Activated T-cell treated with anti-CD3 and anti-CD28 coated beads, Interleukin-2, amount 50 U/mL, for 72 hours (primary cell): ENCODE data around the gene PLD3. TPM values are rescaled to one million over a fixed set of nuclear protein-coding genes. Genes with fewer than 3 reads are reported as not detected.

ENCODE experiments used
- ATAC-seq, 2 donors: fragments of 150-1000 bp; cut with Tn5 transposase; replicated peaks in 1 of 2; 2 replicates each; pipeline ENCODE4 v1.10.0; 2021; ENCODE audit warnings: moderate library complexity in 2 of 2, mild to moderate bottlenecking in 1 of 2
- DNase-seq, 2 donors: peaks; one replicate each; pipeline ENCODE4 v3.0.0; 2021 to 2022; ENCODE audit warnings: mixed read lengths in 1 of 2
- H3K27ac Mint-ChIP-seq: one replicate; pipeline ENCODE4 v1.8.0; 2022; ENCODE audit warnings: mild to moderate bottlenecking, moderate library complexity, mixed read lengths
- H3K27me3 Mint-ChIP-seq: one replicate; pipeline ENCODE4 v1.8.0; 2022; ENCODE audit warnings: low read depth, mixed read lengths
- H3K36me3 Mint-ChIP-seq, 2 donors: one replicate each; pipeline ENCODE4 v1.8.0; 2022; ENCODE audit warnings: mixed read lengths in 2 of 2, mild to moderate bottlenecking in 1 of 2; ENCODE audit not compliant: insufficient read depth in 2 of 2
- H3K4me1 Mint-ChIP-seq: one replicate; pipeline ENCODE4 v1.8.0; 2022; ENCODE audit warnings: low read depth, mixed read lengths
- H3K4me3 Mint-ChIP-seq, 2 donors: one replicate each; pipeline ENCODE4 v1.8.0; 2022; ENCODE audit warnings: mild to moderate bottlenecking in 2 of 2, mixed read lengths in 2 of 2, moderate library complexity in 2 of 2
- H3K9me3 Mint-ChIP-seq, 2 donors: one replicate each; pipeline ENCODE4 v1.8.0; 2022; ENCODE audit warnings: mixed read lengths in 2 of 2
- total RNA-seq, 2 donors: library from RNA; stranded (reverse); gene quantifications; one replicate each; pipeline ENCODE4 v1.2.3, GENCODE V29; 2022

The PLD3 gene, protein sequence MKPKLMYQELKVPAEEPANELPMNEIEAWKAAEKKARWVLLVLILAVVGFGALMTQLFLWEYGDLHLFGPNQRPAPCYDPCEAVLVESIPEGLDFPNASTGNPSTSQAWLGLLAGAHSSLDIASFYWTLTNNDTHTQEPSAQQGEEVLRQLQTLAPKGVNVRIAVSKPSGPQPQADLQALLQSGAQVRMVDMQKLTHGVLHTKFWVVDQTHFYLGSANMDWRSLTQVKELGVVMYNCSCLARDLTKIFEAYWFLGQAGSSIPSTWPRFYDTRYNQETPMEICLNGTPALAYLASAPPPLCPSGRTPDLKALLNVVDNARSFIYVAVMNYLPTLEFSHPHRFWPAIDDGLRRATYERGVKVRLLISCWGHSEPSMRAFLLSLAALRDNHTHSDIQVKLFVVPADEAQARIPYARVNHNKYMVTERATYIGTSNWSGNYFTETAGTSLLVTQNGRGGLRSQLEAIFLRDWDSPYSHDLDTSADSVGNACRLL
- total RNA-seq = 100 to 1,000 TPM in 1 of 2 donors, 10 to 100 TPM in 1; 99.8 to 102 TPM

- peak within 1 kb of the TSS; percentile 89 to 94 for H3K4me3 Mint-ChIP-seq
- H3K27me3 Mint-ChIP-seq = no peaks in the 10 kb centered on the region
- ATAC-seq = peak; percentile 96 to 98
- H3K36me3 Mint-ChIP-seq = peaks cover 0 to 4% of the 10 kb centered on the region in 2 donors
- peaks cover 40% of the 10 kb centered on the region for H3K4me1 Mint-ChIP-seq
- peak; percentile 99 to 100 for DNase-seq
- peak within 1 kb of the TSS; percentile 88 for H3K27ac Mint-ChIP-seq
- H3K9me3 Mint-ChIP-seq = no peaks in the 10 kb centered on the region
Observed at GRCh38 chr19:40348125-40348913, at the start of gene PLD3, which contains the start of gene C19orf47. Gene PLD3, plus strand, starts transcription at chr19:40348695. Its CDS starts 17,789 bp downstream, at chr19:40366484. Gene C19orf47, minus strand, starts transcription at chr19:40348397. Its CDS starts 6,540 bp downstream, at chr19:40341857.

GRCh38 chr19:40300668-40301067, 47.8 kb upstream of the PLD3 start:
- H3K27me3 Mint-ChIP-seq = no peaks in the 10 kb centered on the region
- no peaks in the 10 kb centered on the region for H3K4me1 Mint-ChIP-seq

GRCh38 chr19:40302224-40303011, 46.1 kb upstream of the PLD3 start:
- Mint-ChIP-seq H3K4me1 (no peaks in the 10 kb centered on the region), H3K9me3 (no peaks in the 10 kb centered on the region), H3K27ac (no peak overlapping the region)

More at GRCh38 chr19:40300668-40301067, 47.8 kb upstream of the PLD3 start:
- H3K27ac Mint-ChIP-seq = no peak overlapping the region
- DNase-seq (no peak), ATAC-seq (no peak)
- no peak overlapping the region for H3K4me3 Mint-ChIP-seq
- H3K36me3 Mint-ChIP-seq = no peaks in the 10 kb centered on the region
- no peaks in the 10 kb centered on the region for H3K9me3 Mint-ChIP-seq

GRCh38 chr19:40303765-40304164, 44.7 kb upstream of the PLD3 start:
- Mint-ChIP-seq H3K4me3 (no peak overlapping the region), H3K27ac (no peak overlapping the region), H3K4me1 (no peaks in the 10 kb centered on the region), H3K36me3 (no peaks in the 10 kb centered on the region), H3K9me3 (no peaks in the 10 kb centered on the region), H3K27me3 (no peaks in the 10 kb centered on the region)
- ATAC-seq (no peak), DNase-seq (no peak)

More at GRCh38 chr19:40302224-40303011, 46.1 kb upstream of the PLD3 start:
- H3K4me3 Mint-ChIP-seq = no peak overlapping the region
- ATAC-seq (no peak), DNase-seq (no peak)
- no peaks in the 10 kb centered on the region for H3K36me3 Mint-ChIP-seq
- H3K27me3 Mint-ChIP-seq = no peaks in the 10 kb centered on the region

GRCh38 chr19:40304306-40304705, 44.2 kb upstream of the PLD3 start:
- ATAC-seq (no peak), DNase-seq (no peak)
- no peak overlapping the region for H3K4me3 Mint-ChIP-seq
- no peaks in the 10 kb centered on the region for H3K27me3 Mint-ChIP-seq
- H3K27ac Mint-ChIP-seq = no peak overlapping the region
- H3K9me3 Mint-ChIP-seq = no peaks in the 10 kb centered on the region
- H3K4me1 Mint-ChIP-seq = no peaks in the 10 kb centered on the region
- H3K36me3 Mint-ChIP-seq = no peaks in the 10 kb centered on the region

- no peak overlapping the region for H3K4me3 Mint-ChIP-seq
Observed at GRCh38 chr19:40305403-40305802, 43.1 kb upstream of the PLD3 start.

DNA sequence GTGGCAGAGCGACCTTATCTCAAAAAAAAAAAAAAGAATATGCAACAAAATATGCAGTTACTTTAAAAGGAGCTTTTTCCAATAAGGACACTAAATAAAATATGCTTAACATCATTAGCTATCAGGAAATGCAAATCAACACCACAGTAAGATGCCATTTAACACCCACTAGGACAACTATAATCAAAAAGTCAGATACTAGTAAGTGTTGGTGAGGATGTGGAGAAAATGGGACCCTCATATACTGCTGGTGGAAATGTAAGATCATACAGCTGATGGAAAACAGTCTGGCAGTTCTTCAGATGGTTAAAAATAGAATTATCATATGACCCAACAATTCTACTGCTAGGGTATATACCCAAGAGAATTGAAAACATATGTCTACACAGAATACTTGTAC, 38.8 kb upstream of the PLD3 start:
- Mint-ChIP-seq H3K9me3 (no peaks in the 10 kb centered on the region), H3K27ac (no peak overlapping the region), H3K4me1 (no peaks in the 10 kb centered on the region), H3K36me3 (no peaks in the 10 kb centered on the region), H3K4me3 (no peak overlapping the region), H3K27me3 (no peaks in the 10 kb centered on the region)
- ATAC-seq (no peak), DNase-seq (no peak)

More at GRCh38 chr19:40305403-40305802, 43.1 kb upstream of the PLD3 start:
- no peak overlapping the region for H3K27ac Mint-ChIP-seq
- H3K27me3 Mint-ChIP-seq = no peaks in the 10 kb centered on the region
- ATAC-seq = peak; percentile 60 to 67
- no peaks in the 10 kb centered on the region for H3K9me3 Mint-ChIP-seq
- DNase-seq = peak; percentile 73 to 78
- no peaks in the 10 kb centered on the region for H3K36me3 Mint-ChIP-seq
- H3K4me1 Mint-ChIP-seq = no peaks in the 10 kb centered on the region

GRCh38 chr19:40312533-40312932, 36.0 kb upstream of the PLD3 start:
- no peak for ATAC-seq

DNA sequence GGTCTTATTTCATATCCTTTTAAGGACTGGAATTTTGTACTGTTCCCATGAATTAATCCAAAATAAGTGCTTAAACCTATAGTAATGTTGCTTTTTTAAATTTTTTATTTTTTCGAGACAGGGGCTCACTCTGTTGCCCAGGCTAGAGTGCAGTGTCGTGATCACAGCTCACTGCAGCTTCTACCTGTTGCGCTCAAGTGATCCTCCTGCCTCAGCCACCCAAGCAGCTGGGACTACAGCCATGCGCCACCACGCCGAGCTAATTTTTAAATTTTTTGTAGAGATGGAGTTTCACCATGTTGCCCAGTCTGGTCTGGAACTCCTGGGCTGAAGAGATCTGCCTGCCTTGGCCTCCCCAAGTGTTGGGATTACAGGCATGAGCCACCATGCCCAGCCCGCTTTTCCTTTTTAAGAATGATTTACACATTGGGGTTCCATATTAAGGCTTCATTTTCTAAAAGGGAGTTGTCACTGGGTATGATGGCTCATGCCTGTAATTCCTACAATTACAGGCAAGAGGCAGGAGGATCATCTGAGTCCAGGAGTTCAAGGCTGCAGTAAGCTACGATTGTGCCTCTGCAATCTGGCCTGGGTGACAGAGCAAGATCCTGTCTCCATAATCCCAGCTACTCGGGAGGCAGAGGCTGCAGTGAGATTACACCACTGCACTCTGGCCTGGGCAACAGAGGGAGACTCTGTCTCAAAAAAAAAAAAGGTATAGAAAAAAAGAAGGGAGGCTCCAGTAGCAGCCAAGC, 35.1 kb upstream of the PLD3 start:
- no peak overlapping the region for H3K4me3 Mint-ChIP-seq
- H3K4me1 Mint-ChIP-seq = no peaks in the 10 kb centered on the region
- no peak for DNase-seq
- ATAC-seq = no peak
- no peaks in the 10 kb centered on the region for H3K27me3 Mint-ChIP-seq
- no peaks in the 10 kb centered on the region for H3K9me3 Mint-ChIP-seq
- no peak overlapping the region for H3K27ac Mint-ChIP-seq
- peaks cover 0 to 4% of the 10 kb centered on the region in 2 donors for H3K36me3 Mint-ChIP-seq

More at GRCh38 chr19:40312533-40312932, 36.0 kb upstream of the PLD3 start:
- Mint-ChIP-seq H3K36me3 (peaks cover 0 to 2% of the 10 kb centered on the region in 2 donors), H3K27me3 (no peaks in the 10 kb centered on the region), H3K4me1 (no peaks in the 10 kb centered on the region), H3K27ac (no peak overlapping the region), H3K4me3 (no peak overlapping the region), H3K9me3 (no peaks in the 10 kb centered on the region)
- no peak for DNase-seq

GRCh38 chr19:40314656-40315055, 33.8 kb upstream of the PLD3 start:
- Mint-ChIP-seq H3K4me3 (no peak overlapping the region), H3K27me3 (no peaks in the 10 kb centered on the region), H3K36me3 (peaks cover 2 to 4% of the 10 kb centered on the region in 2 donors), H3K4me1 (no peaks in the 10 kb centered on the region), H3K27ac (no peak overlapping the region), H3K9me3 (no peaks in the 10 kb centered on the region)
- ATAC-seq = no peak
- no peak for DNase-seq

- H3K27me3 Mint-ChIP-seq = no peaks in the 10 kb centered on the region
- no peaks in the 10 kb centered on the region for H3K9me3 Mint-ChIP-seq
- no peak for DNase-seq
- H3K4me1 Mint-ChIP-seq = no peaks in the 10 kb centered on the region
- ATAC-seq = no peak
- peaks cover 2 to 4% of the 10 kb centered on the region in 2 donors for H3K36me3 Mint-ChIP-seq
- no peak overlapping the region for H3K4me3 Mint-ChIP-seq
- H3K27ac Mint-ChIP-seq = no peak overlapping the region
Observed at GRCh38 chr19:40315812-40316470, 32.6 kb upstream of the PLD3 start.
